Stimulated activated effector memory CD8-positive, alpha-beta T cell treated with anti-CD3 and anti-CD28 coated beads, Interleukin-12 subunit alpha, Interleukin-12 subunit beta, amount 100 ng/mL, for 72 hours (primary cell): ENCODE measurements around the gene CFAP57.

Experiments
- ATAC-seq: fragments of 150-1000 bp; cut with Tn5 transposase; 2 replicates; pipeline ENCODE4 v1.10.0; 2021
- DNase-seq, 2 donors: peaks; one replicate each; pipeline ENCODE4 v3.0.0; 2021 to 2022; ENCODE audit warnings: low spot score in 2 of 2
- H3K27ac Mint-ChIP-seq: one replicate; pipeline ENCODE4 v1.8.0; 2022; ENCODE audit warnings: mild to moderate bottlenecking, mixed read lengths
- H3K36me3 Mint-ChIP-seq: one replicate; pipeline ENCODE4 v1.8.0; 2022; ENCODE audit warnings: mild to moderate bottlenecking, mixed read lengths
- H3K4me1 Mint-ChIP-seq: one replicate; pipeline ENCODE4 v1.8.0; 2022; ENCODE audit warnings: mixed read lengths
- H3K4me3 Mint-ChIP-seq: one replicate; pipeline ENCODE4 v1.8.0; 2022; ENCODE audit warnings: mild to moderate bottlenecking, mixed read lengths
- H3K9me3 Mint-ChIP-seq: one replicate; pipeline ENCODE4 v1.8.0; 2022; ENCODE audit warnings: mixed read lengths

The CFAP57 gene

DNA sequence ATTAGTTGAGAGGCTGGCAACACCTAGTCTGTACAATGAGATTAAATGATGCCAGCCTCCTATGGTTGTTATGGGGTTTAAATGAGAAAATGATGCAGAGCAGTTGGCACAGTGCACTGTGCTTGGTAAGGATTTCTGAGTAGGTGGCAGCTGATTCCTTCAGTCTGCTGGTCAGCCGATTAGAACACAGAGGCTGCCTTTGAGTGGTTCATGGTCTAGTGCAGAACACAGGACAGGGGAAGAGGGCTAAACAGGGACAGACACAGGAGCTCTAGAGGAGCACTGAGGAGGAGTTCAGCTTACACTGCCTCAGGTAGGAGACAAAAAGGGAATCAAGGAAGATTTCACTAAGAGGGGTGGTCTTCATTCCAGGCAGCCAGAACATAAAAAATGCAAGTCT, 130.1 kb downstream of the CFAP57 start:
- Mint-ChIP-seq H3K27ac (no peak overlapping the region), H3K36me3 (no peaks in the 10 kb centered on the region), H3K9me3 (no peaks in the 10 kb centered on the region), H3K4me3 (no peak overlapping the region), H3K4me1 (no peaks in the 10 kb centered on the region)
- DNase-seq = no peak
- no peak for ATAC-seq

- no peaks in the 10 kb centered on the region for H3K4me1 Mint-ChIP-seq
- DNase-seq = no peak
- ATAC-seq = no peak
- H3K9me3 Mint-ChIP-seq = no peaks in the 10 kb centered on the region
- no peaks in the 10 kb centered on the region for H3K36me3 Mint-ChIP-seq
- H3K27ac Mint-ChIP-seq = no peak overlapping the region
- H3K4me3 Mint-ChIP-seq = no peak overlapping the region
Measured at GRCh38 chr1:43302721-43303470, 130.8 kb downstream of the CFAP57 start.

DNA sequence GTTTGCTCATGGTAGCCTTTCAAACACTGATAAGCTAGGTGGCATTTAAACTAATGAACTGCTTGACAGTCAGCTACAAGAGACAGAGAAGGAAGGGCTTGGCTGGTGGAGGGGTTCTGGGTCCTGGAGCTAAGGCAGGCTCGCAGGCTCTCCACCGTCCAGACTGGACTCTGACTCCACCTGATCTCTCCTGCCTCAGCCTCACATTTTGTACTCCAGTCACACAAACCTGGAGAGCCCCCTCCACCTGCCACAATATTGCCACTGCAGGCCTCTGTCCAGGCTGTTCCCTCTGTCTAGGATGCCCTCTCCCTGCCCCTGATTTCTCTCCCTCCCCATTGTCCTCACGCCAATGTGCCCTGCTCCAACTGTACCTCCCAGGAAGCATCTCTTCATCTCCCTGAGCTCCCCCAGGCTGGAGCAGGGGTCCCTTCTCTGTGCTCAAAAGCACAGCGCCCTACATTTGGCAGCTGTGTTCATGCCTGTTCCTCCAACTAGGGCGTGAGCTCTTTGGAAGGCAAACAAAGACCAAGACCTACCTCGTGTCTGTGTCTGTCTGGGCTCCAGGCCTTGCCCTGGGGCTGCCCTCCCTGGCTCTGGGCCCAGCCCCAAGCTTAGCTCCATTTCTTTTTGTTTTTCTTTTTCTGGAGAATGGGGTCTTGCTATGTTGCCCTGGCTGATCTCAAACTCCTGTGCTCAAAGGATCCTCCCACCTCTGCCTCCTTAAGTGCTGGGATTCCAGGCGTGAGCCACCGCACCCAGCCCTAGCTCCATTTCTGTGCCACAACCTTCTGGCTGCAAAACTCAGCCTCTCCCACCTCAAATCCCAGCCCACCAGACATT, 131.6 kb downstream of the CFAP57 start:
- H3K9me3 Mint-ChIP-seq = no peaks in the 10 kb centered on the region
- no peaks in the 10 kb centered on the region for H3K4me1 Mint-ChIP-seq
- H3K4me3 Mint-ChIP-seq = no peak overlapping the region
- no peaks in the 10 kb centered on the region for H3K36me3 Mint-ChIP-seq
- no peak for DNase-seq
- peak overlapping the region; percentile 50 for H3K27ac Mint-ChIP-seq
- no peak for ATAC-seq
